IMR-90 (cell line): Measurements from ENCODE around the gene NUMA1. TPM values are rescaled to one million over a fixed set of nuclear protein-coding genes. Genes with fewer than 3 reads are reported as not detected.
A peak's percentile ranks its signal among the peaks of the same experiment; 100 is the strongest.

Source experiments
- ATAC-seq: fragments of 200-7000 bp; cut with Tn5 transposase; 2 replicates; pipeline ENCODE4 v1.9.1; 2020; ENCODE audit warnings: low read depth, mild to moderate bottlenecking, moderate library complexity
- BruUV-seq: library from RNA; stranded (reverse); fragments of 400-500 nt; replicated peaks from 2 replicates; lab custom pipeline; 2021; lab: Mats Ljungman, UMichigan
- CTCF ChIA-PET: fragments of 300-600 bp; formaldehyde crosslinking; extraction: SDS; loops from one replicate; lab custom pipeline; 2021; ENCODE audit warnings: antibody characterized with exemption; lab: Yijun Ruan, JAX
- POLR2A ChIA-PET: fragments of 300-600 bp; sonication (Branson Sonifier 250); formaldehyde crosslinking; loops from one replicate; lab custom pipeline; 2022; ENCODE audit warnings: antibody characterized with exemption; ENCODE audit not compliant: unreplicated experiment; lab: Charles Lee
- DNase-seq: peaks from one replicate; pipeline ENCODE4 v3.0.0; 2013
- H2AFZ ChIP-seq: replicated peaks from 2 replicates; pipeline ENCODE3; 2013; ENCODE audit warnings: low read length, mild to moderate bottlenecking; ENCODE audit not compliant: poor library complexity
- H2AK5ac ChIP-seq: 2 replicates; pipeline ENCODE4 v1.6.1; 2013; ENCODE audit warnings: low read depth, low read length, inconsistent platforms
- H2AK9ac ChIP-seq: replicated peaks from 2 replicates; pipeline ENCODE3; 2013; ENCODE audit warnings: mild to moderate bottlenecking, low read depth, low read length, moderate library complexity; ENCODE audit not compliant: poor library complexity
- H2BK120ac ChIP-seq: 2 replicates; pipeline ENCODE4 v1.6.1; 2013; ENCODE audit warnings: low read depth, low read length, inconsistent platforms
- H2BK15ac ChIP-seq: 3 replicates; pipeline ENCODE4 v1.6.1; 2013; ENCODE audit warnings: low read depth, low read length, inconsistent platforms
- H2BK20ac ChIP-seq: 2 replicates; pipeline ENCODE4 v1.6.1; 2013; ENCODE audit warnings: low read depth, mild to moderate bottlenecking, inconsistent platforms, low read length, moderate library complexity
- H2BK5ac ChIP-seq: 2 replicates; pipeline ENCODE4 v1.6.1; 2013; ENCODE audit warnings: mild to moderate bottlenecking, low read depth, low read length, inconsistent platforms; ENCODE audit not compliant: poor library complexity, severe bottlenecking
- H3K14ac ChIP-seq: replicated peaks from 2 replicates; pipeline ENCODE4 v1.6.1; 2013; ENCODE audit warnings: low read depth, low read length, inconsistent platforms
- H3K18ac ChIP-seq: 2 replicates; pipeline ENCODE4 v1.6.1; 2013; ENCODE audit warnings: low read depth, low read length, control low read depth
- H3K23ac ChIP-seq: 2 replicates; pipeline ENCODE4 v1.6.1; 2013; ENCODE audit warnings: low read depth, low read length, inconsistent platforms
- H3K27ac ChIP-seq: 2 replicates; pipeline ENCODE4 v1.5.1; 2013; ENCODE audit warnings: mild to moderate bottlenecking, control low read depth, low read length; ENCODE audit not compliant: insufficient read depth
- H3K27me3 ChIP-seq: 2 replicates; pipeline ENCODE4 v1.6.1; 2013; ENCODE audit warnings: low read length; ENCODE audit not compliant: control insufficient read depth, insufficient read depth
- H3K36me3 ChIP-seq: 2 replicates; pipeline ENCODE4 v1.6.1; 2013; ENCODE audit warnings: low read length, mixed read lengths; ENCODE audit not compliant: control insufficient read depth, insufficient read depth
- H3K4ac ChIP-seq: 2 replicates; pipeline ENCODE4 v1.6.1; 2013; ENCODE audit warnings: low read depth, low read length, inconsistent platforms
- H3K4me1 ChIP-seq: 2 replicates; pipeline ENCODE4 v1.6.1; 2013; ENCODE audit warnings: low read length, mixed read lengths; ENCODE audit not compliant: control insufficient read depth, insufficient read depth
- H3K4me2 ChIP-seq: 2 replicates; pipeline ENCODE4 v1.6.1; 2013; ENCODE audit warnings: low read depth, mild to moderate bottlenecking, control low read depth, low read length, moderate library complexity
- H3K4me3 ChIP-seq: 2 replicates; pipeline ENCODE4 v1.5.1; 2013; ENCODE audit warnings: low read depth, mild to moderate bottlenecking, control low read depth, low read length, moderate library complexity; ENCODE audit not compliant: insufficient read depth
- H3K56ac ChIP-seq: 2 replicates; pipeline ENCODE4 v1.6.1; 2013; ENCODE audit warnings: low read length, inconsistent platforms; ENCODE audit not compliant: insufficient read depth; ENCODE audit errors: extremely low read depth
- H3K79me1 ChIP-seq, 2 experiments: 2 replicates each; pipeline ENCODE4 v1.6.1; 2013; ENCODE audit warnings: low read length in 2 of 2, inconsistent platforms in 1 of 2, low read depth in 1 of 2
- H3K9ac ChIP-seq: 2 replicates; pipeline ENCODE4 v1.6.1; 2013; ENCODE audit warnings: low read depth, low read length, control low read depth
- H3K9me1 ChIP-seq: 2 replicates; pipeline ENCODE4 v1.6.1; 2013; ENCODE audit warnings: low read length, inconsistent platforms; ENCODE audit not compliant: insufficient read depth
- H3K9me3 ChIP-seq: 2 replicates; pipeline ENCODE4 v1.6.1; 2013; ENCODE audit warnings: low read length; ENCODE audit not compliant: control insufficient read depth, insufficient read depth
- H4K20me1 ChIP-seq: 2 replicates; pipeline ENCODE4 v1.6.1; 2013; ENCODE audit warnings: low read length, inconsistent platforms; ENCODE audit not compliant: insufficient read depth
- H4K5ac ChIP-seq: 2 replicates; pipeline ENCODE4 v1.6.1; 2013; ENCODE audit warnings: mild to moderate bottlenecking, low read depth, low read length, control low read depth
- H4K8ac ChIP-seq, 2 experiments: 2 replicates each; pipeline ENCODE4 v1.6.1; 2013; ENCODE audit warnings: low read depth in 2 of 2, low read length in 2 of 2, control low read depth in 1 of 2, inconsistent platforms in 1 of 2
- H4K91ac ChIP-seq: 2 replicates; pipeline ENCODE4 v1.6.1; 2013; ENCODE audit warnings: low read depth, low read length, inconsistent platforms; ENCODE audit not compliant: insufficient read depth
- BHLHE40 ChIP-seq: fragments of 150-350 bp; IDR thresholded peaks from 2 replicates; pipeline ENCODE4 v1.6.1; 2016; ENCODE audit warnings: mild to moderate bottlenecking, low read depth, low read length
- CHD1 ChIP-seq: IDR thresholded peaks from 2 replicates; pipeline ENCODE4 v1.6.1; 2012; ENCODE audit warnings: low read depth, low read length, improper control_type of control experiment
- MXI1 ChIP-seq: IDR thresholded peaks from 2 replicates; pipeline ENCODE4 v1.6.1; 2012; ENCODE audit warnings: low read depth, mild to moderate bottlenecking, low read length, moderate library complexity, borderline replicate concordance
- RFX5 ChIP-seq: IDR thresholded peaks from 2 replicates; pipeline ENCODE4 v1.8.0; 2012; ENCODE audit warnings: low read depth, mild to moderate bottlenecking, low read length, moderate library complexity
- WGBS, 2 experiments: methylation state at CpG; one replicate each; pipeline versions ENCODE4 v1.1.5 to v1.1.7; 2013; ENCODE audit warnings: missing lambda C conversion rate in 2 of 2; ENCODE audit not compliant: insufficient read length in 1 of 2; ENCODE audit errors: extremely low coverage in 2 of 2; 5-methylcytosine and 5-hydroxymethylcytosine counted together
- dilution Hi-C: fragments of 300-500 bp; cut with HindIII; formaldehyde crosslinking; loops from one replicate; pipeline ENCODE4 v1.14.3; 2018; ENCODE audit warnings: low sequenced_read_pairs; ENCODE audit not compliant: unreplicated experiment
- in situ Hi-C: fragments of 300-500 bp; cut with MboI; formaldehyde crosslinking; loops from 3 replicates; pipeline ENCODE4 v1.14.3; 2019; ENCODE audit warnings: low sequenced_read_pairs, inconsistent platforms, mixed read lengths
- intact Hi-C: fragments of 100-400 bp; cut with micrococcal nuclease; formaldehyde crosslinking; loops from 2 replicates; pipeline ENCODE4 v1.10.0; 2022
- polyA plus RNA-seq, 3 experiments: library from polyadenylated mRNA; depleted of rRNA; stranded (reverse); fragments of >200 nt; gene quantifications; 2 replicates each; pipeline ENCODE4 v1.2.3, GENCODE V29; 2012; ENCODE audit warnings: low replicate concordance in 1 of 3
- total RNA-seq: library from RNA; depleted of rRNA; stranded (reverse); fragments of >200 nt; gene quantifications from 2 replicates; pipeline ENCODE4 v1.2.3, GENCODE V29; 2012
- TF ChIP-seq, protein P1 (sequence below): fragments of 150-350 bp; IDR thresholded peaks from 2 replicates; pipeline ENCODE4 v1.6.1; 2016; ENCODE audit warnings: low read depth, mild to moderate bottlenecking, low read length, moderate library complexity, borderline replicate concordance
- TF ChIP-seq, protein P2 (sequence below): fragments of 150-350 bp; IDR thresholded peaks from 2 replicates; pipeline ENCODE4 v1.6.1; 2017; ENCODE audit warnings: mild to moderate bottlenecking, antibody characterized with exemption, low read length, low read depth

The NUMA1 gene
- total and polyA plus RNA-seq, 2 of the 4 experiments (the other 2 are of a cell fraction), result 61.7 to 97.0 TPM

DNA sequence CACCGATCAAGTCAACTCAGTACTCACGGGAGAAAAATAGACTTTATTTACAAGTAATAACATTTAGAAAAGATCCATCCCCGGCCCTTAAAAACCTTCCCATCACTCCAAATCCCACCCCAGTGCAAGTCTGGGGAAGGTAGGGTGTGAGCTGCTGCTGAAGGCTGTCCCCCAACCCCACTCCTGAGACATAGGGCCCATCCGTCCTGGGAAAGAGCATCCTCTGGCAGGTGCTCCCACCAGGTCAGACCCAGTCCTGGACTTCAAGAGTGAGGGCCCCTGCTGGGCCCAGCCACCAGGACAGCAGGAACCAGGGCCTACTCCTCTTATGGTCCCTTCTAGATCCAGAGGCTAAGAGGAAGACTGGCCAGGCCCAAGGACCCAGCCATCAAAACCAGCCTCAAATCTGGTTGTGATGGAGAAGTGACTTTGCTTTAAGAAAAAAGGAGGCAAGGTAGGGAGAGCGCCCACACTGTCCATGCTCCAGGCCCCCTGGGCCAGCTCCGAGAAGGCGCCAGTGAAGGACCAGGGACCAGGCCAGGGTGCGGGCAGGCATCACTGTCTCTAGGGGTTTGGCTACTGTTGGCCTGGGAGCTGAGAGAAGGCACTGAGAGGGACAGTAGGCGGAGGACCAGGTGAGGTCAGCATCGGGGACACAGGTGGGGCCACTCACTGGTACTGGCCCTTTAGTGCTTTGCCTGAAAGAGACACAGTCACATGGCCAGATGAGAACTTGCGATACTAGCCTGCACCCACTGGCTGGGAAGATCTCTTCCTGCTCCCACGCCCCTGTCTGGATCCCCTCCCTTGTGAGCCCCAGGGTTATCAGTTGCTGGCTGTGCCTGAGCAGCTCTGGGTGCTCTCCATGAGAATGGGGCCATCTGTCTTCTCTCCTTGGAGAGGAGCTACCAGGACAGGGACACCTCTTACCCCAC lies 77.2 kb downstream of the NUMA1 start:
- TF ChIP-seq, protein P1, sequence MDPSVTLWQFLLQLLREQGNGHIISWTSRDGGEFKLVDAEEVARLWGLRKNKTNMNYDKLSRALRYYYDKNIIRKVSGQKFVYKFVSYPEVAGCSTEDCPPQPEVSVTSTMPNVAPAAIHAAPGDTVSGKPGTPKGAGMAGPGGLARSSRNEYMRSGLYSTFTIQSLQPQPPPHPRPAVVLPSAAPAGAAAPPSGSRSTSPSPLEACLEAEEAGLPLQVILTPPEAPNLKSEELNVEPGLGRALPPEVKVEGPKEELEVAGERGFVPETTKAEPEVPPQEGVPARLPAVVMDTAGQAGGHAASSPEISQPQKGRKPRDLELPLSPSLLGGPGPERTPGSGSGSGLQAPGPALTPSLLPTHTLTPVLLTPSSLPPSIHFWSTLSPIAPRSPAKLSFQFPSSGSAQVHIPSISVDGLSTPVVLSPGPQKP, result no peak
- TF ChIP-seq BHLHE40 (no peak), MXI1 (no peak), CHD1 (no peak), RFX5 (no peak)
- TF ChIP-seq, protein P2, sequence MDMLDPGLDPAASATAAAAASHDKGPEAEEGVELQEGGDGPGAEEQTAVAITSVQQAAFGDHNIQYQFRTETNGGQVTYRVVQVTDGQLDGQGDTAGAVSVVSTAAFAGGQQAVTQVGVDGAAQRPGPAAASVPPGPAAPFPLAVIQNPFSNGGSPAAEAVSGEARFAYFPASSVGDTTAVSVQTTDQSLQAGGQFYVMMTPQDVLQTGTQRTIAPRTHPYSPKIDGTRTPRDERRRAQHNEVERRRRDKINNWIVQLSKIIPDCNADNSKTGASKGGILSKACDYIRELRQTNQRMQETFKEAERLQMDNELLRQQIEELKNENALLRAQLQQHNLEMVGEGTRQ, result no peak

More for the DNA sequence above, 77.2 kb downstream of the NUMA1 start:
- Histone ChIP-seq H3K27me3 (no peaks in the 10 kb centered on the region), H3K23ac (no peak overlapping the region), H3K56ac (no peak overlapping the region), H3K4ac (no peak overlapping the region), H4K20me1 (peaks cover 26% of the 10 kb centered on the region), H3K36me3 (peaks cover 71% of the 10 kb centered on the region), H2BK5ac (no peak overlapping the region), H3K14ac (no peak overlapping the region), H3K79me1 (peaks cover 3 to 19% of the 10 kb centered on the region in 2 experiments; a peak in 2 of 4 replicates), H3K9ac (no peak overlapping the region), H2AK5ac (no peak overlapping the region), H2AFZ (no peak overlapping the region), H4K91ac (no peak overlapping the region), H2AK9ac (no peak overlapping the region), H3K4me2 (no peak overlapping the region), H3K4me3 (no peak overlapping the region), H2BK15ac (no peak overlapping the region), H3K4me1 (peaks cover 6% of the 10 kb centered on the region), H3K18ac (no peak overlapping the region), H3K27ac (no peak overlapping the region), H2BK120ac (no peak overlapping the region), H4K8ac (no peak overlapping the region), H2BK20ac (no peak overlapping the region), H4K5ac (no peak overlapping the region), H3K9me1 (peaks cover 6% of the 10 kb centered on the region; the same call in 1 of the 2 replicates), H3K9me3 (no peaks in the 10 kb centered on the region)
- in situ Hi-C loops (no loop called here), dilution Hi-C loops (no loop called here), intact Hi-C loops (no loop called here)
- no CpG with 5 or more reads among the region's 12 CpGs for WGBS, 2 experiments
- ATAC-seq, result no peak
- TSS peak; percentile 98 for BruUV-seq
- ChIA-PET CTCF (interaction anchor here (1.5 kb wide), 1 partner anchor 25 kb away, joined by 3 read pairs; no protein-coding TSS in a partner anchor), POLR2A (no interaction called here)
- no peak for DNase-seq
